Panc1 (cell line): ENCODE data around the gene PRKCA. TPM values are rescaled to one million over a fixed set of nuclear protein-coding genes. Genes with fewer than 3 reads are reported as not detected.
A peak's percentile ranks its signal among the peaks of the same experiment; 100 is the strongest.

Source experiments
- ATAC-seq: fragments of 200-7000 bp; cut with Tn5 transposase; 2 replicates; pipeline ENCODE4 v1.9.1; 2020; ENCODE audit warnings: mild to moderate bottlenecking, moderate library complexity
- BruUV-seq: library from RNA; stranded (reverse); fragments of 400-500 nt; replicated peaks from 2 replicates; lab custom pipeline; 2021; lab: Mats Ljungman, UMichigan
- CTCF ChIA-PET: fragments of 300-600 bp; sonication (Branson Sonifier 250); formaldehyde crosslinking; loops from one replicate; lab custom pipeline; 2022; ENCODE audit warnings: antibody characterized with exemption; lab: Charles Lee
- POLR2A ChIA-PET: fragments of 300-600 bp; sonication (Branson Sonifier 250); formaldehyde crosslinking; loops from one replicate; lab custom pipeline; 2022; ENCODE audit warnings: antibody characterized with exemption; lab: Charles Lee
- DNase-seq: peaks from one replicate; pipeline ENCODE4 v3.0.0-alpha.2; 2010; ENCODE audit warnings: low read depth, low spot score
- H3K27ac ChIP-seq: 2 replicates; pipeline ENCODE4 v1.5.1; 2011; ENCODE audit warnings: mild to moderate bottlenecking, low read length, inconsistent platforms
- H3K27me3 ChIP-seq: fragments of 200-500 bp; sonication (Bioruptor generic); 2 replicates; pipeline ENCODE4 v1.6.0; 2014; ENCODE audit warnings: low read length, inconsistent platforms; ENCODE audit not compliant: control insufficient read depth, insufficient read depth
- H3K36me3 ChIP-seq: fragments of 200-500 bp; sonication (Bioruptor generic); 2 replicates; pipeline ENCODE4 v1.5.1; 2014; ENCODE audit warnings: inconsistent platforms, mild to moderate bottlenecking, low read length, moderate library complexity; ENCODE audit not compliant: control insufficient read depth, insufficient read depth
- H3K4me1 ChIP-seq: 2 replicates; pipeline ENCODE4 v1.5.1; 2011; ENCODE audit warnings: inconsistent platforms, mild to moderate bottlenecking, low read length, moderate library complexity; ENCODE audit not compliant: control insufficient read depth, insufficient read depth
- H3K4me3 ChIP-seq, 2 experiments: 2 replicates each; pipeline ENCODE4 v1.5.1; 2011 to 2012; ENCODE audit warnings: low read depth in 2 of 2, low read length in 2 of 2, mild to moderate bottlenecking in 2 of 2, inconsistent platforms in 1 of 2, moderate library complexity in 1 of 2
- H3K9me3 ChIP-seq: fragments of 200-500 bp; sonication (Bioruptor generic); 2 replicates; pipeline ENCODE4 v1.5.1; 2014; ENCODE audit warnings: low read depth, mild to moderate bottlenecking, inconsistent platforms, low read length, moderate library complexity; ENCODE audit not compliant: control insufficient read depth, insufficient read depth
- POLR2AphosphoS5 ChIP-seq: IDR thresholded peaks from 2 replicates; pipeline ENCODE4 v1.6.1; 2012; ENCODE audit warnings: mild to moderate bottlenecking, low read depth, low read length, moderate library complexity
- REST ChIP-seq, 2 experiments: IDR thresholded peaks; 2 replicates each; pipeline ENCODE4 v1.6.1; 2011 to 2012; ENCODE audit warnings: low read depth in 2 of 2, control low read depth in 1 of 2, low read length in 1 of 2, mild to moderate bottlenecking in 1 of 2, moderate library complexity in 1 of 2; ENCODE audit not compliant: insufficient read depth in 1 of 2
- SIN3A ChIP-seq: IDR thresholded peaks from 2 replicates; pipeline ENCODE4 v1.6.1; 2012; ENCODE audit warnings: low read depth, mild to moderate bottlenecking, low read length, moderate library complexity, borderline replicate concordance; ENCODE audit not compliant: insufficient read depth
- TCF7L2 ChIP-seq: IDR thresholded peaks from 2 replicates; pipeline ENCODE4 v1.6.1; 2011; ENCODE audit warnings: mild to moderate bottlenecking, low read depth, low read length, inconsistent platforms
- in situ Hi-C: cut with HindIII; loops from 2 replicates; pipeline ENCODE4 v1.10.0; 2016; ENCODE audit warnings: low sequenced_read_pairs, low pct_unique_long_range_greater_than_20kb
- intact Hi-C: fragments of 100-400 bp; cut with micrococcal nuclease; formaldehyde crosslinking; loops from one replicate; pipeline ENCODE4 v1.10.0; 2022; ENCODE audit not compliant: unreplicated experiment
- total RNA-seq: library from RNA; stranded (reverse); gene quantifications from one replicate; pipeline ENCODE4 v1.2.1, GENCODE V29; 2021; ENCODE audit not compliant: unreplicated experiment
- TF ChIP-seq, protein P1 (sequence below): fragments of 450-650 bp; IDR thresholded peaks from 2 replicates; pipeline ENCODE4 v1.5.1; 2017; ENCODE audit warnings: mild to moderate bottlenecking

The PRKCA gene
- total RNA-seq, 1 experiment from 2014 or later = 53.0 TPM

DNA sequence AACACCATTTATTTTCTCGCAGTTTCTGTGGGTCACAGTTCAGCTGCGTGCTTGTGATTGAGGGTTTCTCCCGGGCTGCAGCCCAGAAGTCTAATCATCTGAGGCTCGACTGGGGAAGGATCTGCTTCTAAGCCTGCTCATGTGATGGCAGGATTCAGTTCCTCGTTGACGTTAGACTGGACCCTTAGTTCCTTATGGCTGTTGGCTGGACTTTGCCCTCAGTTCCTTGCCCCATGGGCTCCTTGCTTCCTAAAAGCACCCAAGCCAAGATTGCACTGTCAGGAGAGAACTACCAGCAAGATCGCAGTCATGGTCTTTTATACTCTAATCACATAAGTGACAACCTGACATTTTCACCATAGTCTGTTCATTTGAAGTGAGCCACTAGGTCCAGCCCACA is 250.0 kb downstream of the PRKCA start:
- Histone ChIP-seq H3K27me3 (no peaks in the 10 kb centered on the region), H3K36me3 (no peaks in the 10 kb centered on the region; the same call in 1 of the 2 replicates), H3K4me1 (peaks cover 40% of the 10 kb centered on the region), H3K9me3 (no peaks in the 10 kb centered on the region), H3K4me3 (no peak overlapping the region), H3K27ac (peak overlapping the region; percentile 13; the same call in 1 of the 2 replicates)
- ChIA-PET POLR2A (no interaction called here), CTCF (no interaction called here)
- DNase-seq (no peak), ATAC-seq (no peak)
- TF ChIP-seq REST (IDR thresholded peaks at IDR 0.05; ENCODE audit: insufficient read depth in 1 of 2, low read depth in 2 of 2, low read length in 1 of 2) = no peak
- TF ChIP-seq, protein P1, sequence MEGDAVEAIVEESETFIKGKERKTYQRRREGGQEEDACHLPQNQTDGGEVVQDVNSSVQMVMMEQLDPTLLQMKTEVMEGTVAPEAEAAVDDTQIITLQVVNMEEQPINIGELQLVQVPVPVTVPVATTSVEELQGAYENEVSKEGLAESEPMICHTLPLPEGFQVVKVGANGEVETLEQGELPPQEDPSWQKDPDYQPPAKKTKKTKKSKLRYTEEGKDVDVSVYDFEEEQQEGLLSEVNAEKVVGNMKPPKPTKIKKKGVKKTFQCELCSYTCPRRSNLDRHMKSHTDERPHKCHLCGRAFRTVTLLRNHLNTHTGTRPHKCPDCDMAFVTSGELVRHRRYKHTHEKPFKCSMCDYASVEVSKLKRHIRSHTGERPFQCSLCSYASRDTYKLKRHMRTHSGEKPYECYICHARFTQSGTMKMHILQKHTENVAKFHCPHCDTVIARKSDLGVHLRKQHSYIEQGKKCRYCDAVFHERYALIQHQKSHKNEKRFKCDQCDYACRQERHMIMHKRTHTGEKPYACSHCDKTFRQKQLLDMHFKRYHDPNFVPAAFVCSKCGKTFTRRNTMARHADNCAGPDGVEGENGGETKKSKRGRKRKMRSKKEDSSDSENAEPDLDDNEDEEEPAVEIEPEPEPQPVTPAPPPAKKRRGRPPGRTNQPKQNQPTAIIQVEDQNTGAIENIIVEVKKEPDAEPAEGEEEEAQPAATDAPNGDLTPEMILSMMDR = no peak
- TF ChIP-seq POLR2AphosphoS5 = no peak
- no peak for TF ChIP-seq TCF7L2
- no peak for TF ChIP-seq SIN3A
- no TSS peak for BruUV-seq
- intact Hi-C loops = no loop called here
- in situ Hi-C loops = no loop called here

- Histone ChIP-seq H3K27ac (no peak overlapping the region), H3K36me3 (no peaks in the 10 kb centered on the region; the same call in 1 of the 2 replicates), H3K4me3 (no peak overlapping the region), H3K9me3 (no peaks in the 10 kb centered on the region), H3K4me1 (peaks cover 24% of the 10 kb centered on the region), H3K27me3 (no peaks in the 10 kb centered on the region)
- POLR2A ChIA-PET = no interaction called here
- no peak for DNase-seq
- CTCF ChIA-PET = no interaction called here
- no peak for TF ChIP-seq REST (IDR thresholded peaks at IDR 0.05; ENCODE audit: insufficient read depth in 1 of 2, low read depth in 2 of 2, low read length in 1 of 2)
- TF ChIP-seq, protein P1 = no peak
- TF ChIP-seq TCF7L2 = no peak
- no peak for TF ChIP-seq POLR2AphosphoS5
- TF ChIP-seq SIN3A = no peak
- in situ Hi-C loops = no loop called here
- intact Hi-C loops = no loop called here
- no peak for ATAC-seq
- BruUV-seq = no TSS peak
Observed at GRCh38 chr17:66555605-66556004, 253.2 kb downstream of the PRKCA start.
